Stimulated activated CD4-positive, alpha-beta T cell treated with anti-CD3 and anti-CD28 coated beads, Interleukin-2, amount 100 ng/mL, for 24 hours (primary cell): ENCODE data around the gene IL11.
A peak's percentile ranks its signal among the peaks of the same experiment; 100 is the strongest.
"Not testable (repeated sequence)": the region's sequence is repeated elsewhere in the genome, so short reads cannot be mapped to it uniquely, and the experiment has no call there.

Source experiments
- DNase-seq, 2 donors: peaks; one replicate each; pipeline ENCODE4 v3.0.0-alpha.2; 2020

IL11 gene

DNA sequence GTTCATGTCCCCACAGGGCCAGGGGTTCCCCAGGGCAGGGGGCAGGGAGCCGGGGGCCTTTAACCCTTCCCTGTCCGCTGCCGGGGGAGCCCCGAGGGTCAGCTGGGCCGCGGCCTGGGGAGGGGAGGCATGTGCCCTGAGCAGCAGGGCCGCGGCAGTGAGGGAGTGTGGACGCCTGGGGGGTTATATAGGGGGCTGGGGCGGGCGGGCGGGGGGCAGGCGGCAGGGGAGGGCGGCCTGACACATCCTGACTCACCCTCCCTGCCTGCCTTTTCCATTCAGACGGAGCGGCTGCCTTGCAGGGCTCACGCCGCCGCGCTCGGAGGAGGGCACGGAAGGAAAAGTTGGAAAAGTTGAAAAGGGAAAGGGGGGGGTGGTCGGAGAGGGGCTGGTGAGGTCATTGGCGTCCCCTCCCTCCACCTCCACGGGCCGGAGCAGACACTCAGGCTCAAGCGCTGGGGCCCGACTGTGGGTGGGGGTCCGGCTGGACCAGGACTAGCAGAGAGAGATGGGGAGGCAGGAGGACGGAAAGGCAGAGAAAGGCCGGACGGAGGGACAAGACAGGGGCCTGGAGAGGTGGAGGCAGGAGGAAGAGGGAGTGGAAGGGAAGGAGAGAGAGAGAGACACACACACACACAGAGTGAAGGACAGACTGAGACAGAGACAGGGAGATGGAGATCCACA, at the start of gene IL11:
Gene IL11, minus strand, starts transcription at position 159 of the 684 bp plus-strand sequence. Its CDS starts 153 bp downstream, at position 6.
- no peak for DNase-seq

DNA sequence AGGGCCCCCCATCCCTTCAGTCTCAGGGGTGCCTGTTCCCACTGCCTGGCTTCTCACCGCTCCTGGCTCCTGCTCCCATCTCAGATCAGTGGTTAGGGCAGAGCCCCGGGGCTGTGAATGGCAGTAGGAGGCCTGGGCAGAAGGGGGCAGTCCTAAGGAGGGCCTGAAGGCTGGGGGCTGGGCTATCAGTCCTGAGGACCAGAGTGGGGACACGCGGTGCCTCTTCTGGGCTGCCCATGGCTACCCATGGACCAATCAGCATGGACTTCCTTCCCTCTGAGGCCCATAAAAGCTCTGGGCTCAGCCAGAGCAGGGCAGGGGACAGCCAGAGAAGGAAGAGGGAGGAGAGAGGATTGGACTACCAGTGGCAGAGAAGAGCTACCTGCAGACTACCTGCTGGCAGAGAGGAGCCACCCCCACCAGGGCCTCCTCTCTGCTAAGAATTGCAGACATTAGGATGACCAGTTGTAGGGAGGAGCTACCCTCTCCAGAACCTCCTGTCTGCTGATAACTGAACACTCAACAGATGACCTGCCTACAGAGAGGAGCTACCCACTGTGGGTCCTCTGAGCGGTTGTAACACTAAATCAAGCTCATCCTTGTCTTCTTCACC, 49.5 kb upstream of the IL11 start:
- DNase-seq, result no peak

DNA sequence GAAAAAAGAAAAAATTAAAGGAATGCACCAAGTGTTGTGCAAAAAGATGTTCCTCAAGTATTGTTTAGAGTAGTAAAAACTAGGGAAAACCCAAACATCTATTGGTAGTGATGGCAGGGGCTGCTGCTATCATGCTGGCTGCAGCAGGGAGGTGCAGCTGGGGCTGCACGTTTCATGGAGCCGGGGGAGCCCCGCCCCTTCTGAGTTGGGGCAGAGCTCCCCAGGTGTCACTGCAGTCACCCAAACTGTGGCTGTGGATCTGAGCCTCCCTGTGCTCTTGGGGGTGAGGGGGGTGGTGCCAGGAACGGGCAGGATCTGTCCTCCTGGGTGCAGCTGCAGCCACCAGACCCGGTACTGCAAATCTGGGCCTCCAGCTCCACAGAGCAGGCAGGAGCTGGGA, 48.8 kb upstream of the IL11 start:
- no peak for DNase-seq

- DNase-seq, result peak; percentile 49 to 63
Measured at GRCh38 chr19:55418185-55418584, 47.9 kb upstream of the IL11 start.

- no peak for DNase-seq
Measured at GRCh38 chr19:55410168-55410567, 39.9 kb upstream of the IL11 start.

- DNase-seq, result not testable (repeated sequence)
Measured at GRCh38 chr19:55409179-55409578, 38.9 kb upstream of the IL11 start.

DNA sequence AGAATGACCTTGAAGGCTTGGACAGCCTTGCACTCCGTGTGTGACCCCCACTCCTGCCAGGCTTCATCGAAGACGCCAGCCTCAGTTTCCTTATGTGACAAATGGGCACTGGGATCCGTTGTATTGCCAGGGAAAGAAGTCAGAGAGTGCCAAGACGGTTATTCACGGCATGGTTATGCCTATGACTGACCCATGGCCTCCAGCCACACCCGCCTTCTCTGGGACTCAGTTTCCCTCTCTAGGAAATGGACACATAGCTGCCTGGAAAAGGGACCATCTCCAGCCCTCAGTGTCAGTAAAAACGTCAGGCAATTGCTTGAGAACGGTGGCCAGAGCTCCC, 38.2 kb upstream of the IL11 start:
- no peak for DNase-seq

DNA sequence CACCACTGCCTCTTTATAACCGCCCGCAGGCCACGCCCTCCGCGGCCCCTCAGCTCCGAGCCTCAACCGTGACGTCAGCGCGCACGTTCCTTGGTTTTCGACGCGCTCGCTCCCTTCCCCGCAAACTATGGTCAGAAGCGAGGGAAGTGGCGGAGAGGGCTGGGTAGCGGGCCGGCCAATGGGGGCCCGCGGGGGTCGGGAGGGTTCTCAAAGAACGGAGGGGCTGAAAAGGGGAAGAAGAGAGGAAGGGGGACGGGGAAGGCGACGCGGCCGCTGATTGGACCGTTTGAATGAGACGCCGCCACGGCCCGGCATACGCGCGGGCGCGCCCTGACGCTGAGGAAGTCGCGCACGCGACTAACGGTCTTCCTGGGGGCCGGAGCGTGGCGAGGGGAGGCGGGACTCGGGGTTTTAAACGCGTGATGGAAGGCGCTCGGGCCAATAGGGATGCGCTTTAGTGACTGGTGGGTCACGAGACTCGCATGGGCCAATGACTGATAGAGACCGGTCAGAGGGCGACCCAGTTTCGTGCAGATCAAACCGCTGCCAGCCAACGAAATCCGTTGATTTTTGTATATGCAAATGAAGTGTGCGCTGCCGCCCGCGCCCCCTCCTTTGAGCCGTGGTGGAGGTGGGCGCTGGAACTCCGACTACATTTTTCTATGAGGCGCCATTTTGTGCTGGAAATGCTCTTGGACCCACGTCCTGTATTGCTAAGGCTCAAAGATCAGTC, 37.7 kb upstream of the IL11 start:
- peak; percentile 95 to 96 for DNase-seq

DNA sequence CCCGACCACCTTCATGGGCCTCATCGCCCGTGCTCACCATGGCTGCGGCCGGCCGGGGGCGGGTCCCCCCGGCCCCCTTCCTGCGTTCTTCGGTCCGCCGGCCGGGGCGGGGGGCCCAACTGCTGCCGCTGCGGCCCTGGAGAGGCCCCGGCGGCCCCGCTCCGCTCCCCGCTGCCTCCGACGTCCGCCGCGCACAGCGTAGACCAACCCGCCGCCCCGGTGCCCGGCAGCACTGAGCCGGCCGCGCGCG, 37.2 kb upstream of the IL11 start, which contains the start of gene UBE2S:
Gene UBE2S, minus strand, starts transcription at position 239 of the 250 bp plus-strand sequence. Its CDS starts 199 bp downstream, at position 40.
- not testable (repeated sequence) for DNase-seq

DNA sequence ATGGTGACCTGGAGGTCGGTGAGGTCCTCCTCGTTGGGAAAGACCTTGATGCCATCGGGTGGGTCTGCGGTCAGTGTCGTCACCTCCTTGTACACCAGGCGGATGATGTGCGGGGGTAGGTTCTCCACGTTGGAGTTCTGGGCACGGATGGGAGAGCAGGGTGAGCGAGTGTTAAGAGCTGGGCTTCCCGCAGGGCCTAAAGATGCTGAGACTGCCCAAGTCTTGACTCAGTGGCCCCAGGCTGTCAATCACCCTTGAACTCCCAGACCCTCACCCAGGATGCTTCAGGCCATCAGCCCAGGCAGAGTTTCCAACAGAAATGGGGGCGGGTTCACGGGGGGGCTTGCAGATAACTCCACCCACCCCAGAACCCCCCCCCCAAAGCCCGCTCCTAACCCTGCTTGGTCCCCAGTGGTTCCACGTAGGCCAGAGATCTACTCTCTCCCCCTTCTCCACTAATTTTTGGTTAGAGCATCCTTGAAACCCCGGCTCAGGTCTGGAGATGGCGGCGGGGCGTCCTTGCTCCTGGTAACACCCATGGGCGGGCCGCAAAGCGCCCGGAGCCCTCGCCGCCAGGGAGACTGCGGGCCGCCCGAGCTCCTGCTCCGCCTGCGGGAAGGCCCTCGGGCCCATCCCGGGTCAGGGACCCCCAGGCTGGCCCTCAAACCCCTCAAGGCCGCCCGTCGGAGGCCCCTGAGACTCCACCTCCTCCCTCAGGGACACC, 36.7 kb upstream of the IL11 start:
- no peak for DNase-seq

DNA sequence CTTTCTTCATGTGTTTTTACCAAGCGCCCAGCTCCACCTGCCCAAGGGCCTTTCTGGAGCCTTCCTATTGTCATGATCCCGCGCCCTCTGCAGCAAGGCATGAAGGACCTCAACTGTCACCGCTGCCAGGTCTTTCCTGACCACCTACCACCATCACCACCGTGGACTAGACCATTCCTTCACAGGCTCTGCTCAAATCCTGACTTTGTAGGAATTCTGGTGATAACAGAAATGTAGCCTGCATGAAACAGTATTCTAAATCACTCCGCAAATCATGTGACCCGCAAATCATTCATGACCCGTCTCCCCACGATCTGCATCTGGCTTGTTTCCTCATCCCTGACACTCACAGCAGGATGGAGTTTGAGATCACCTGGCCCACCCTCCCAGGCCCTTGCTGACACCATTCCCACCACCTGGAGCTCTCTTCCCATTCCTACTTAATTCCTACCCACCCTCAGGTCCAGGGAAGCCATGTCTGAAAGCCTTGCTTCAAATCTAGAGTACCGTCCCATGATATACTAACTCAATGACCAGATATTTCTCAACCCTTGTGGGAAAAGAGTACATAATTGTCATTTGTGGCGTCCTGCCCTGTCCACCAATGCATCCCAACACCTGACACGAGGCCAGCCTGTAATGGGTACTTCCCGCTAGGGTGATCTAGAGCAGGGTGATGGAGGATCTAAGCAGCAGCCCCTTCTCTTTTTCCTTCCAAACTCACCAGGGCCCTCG, 36.0 kb upstream of the IL11 start:
- no peak for DNase-seq

DNA sequence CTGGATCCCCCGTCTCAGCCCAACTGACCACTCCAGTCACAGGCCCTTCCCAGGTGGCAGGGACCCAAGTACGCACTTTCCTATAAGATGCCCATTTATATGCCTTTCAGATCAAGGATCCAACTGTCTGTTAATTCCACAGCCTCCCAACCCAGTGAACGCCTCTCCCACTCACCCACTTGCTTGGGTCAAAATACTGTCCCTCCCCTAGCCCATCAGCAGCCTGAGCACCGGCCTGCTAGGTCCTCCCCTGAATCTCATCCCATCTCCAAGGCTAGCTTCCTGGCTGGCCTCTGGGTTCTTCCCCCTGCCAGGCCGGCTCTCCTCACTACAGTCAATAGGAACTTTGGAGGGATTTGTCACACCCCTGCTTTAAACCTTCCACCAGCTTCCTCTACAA, 35.4 kb upstream of the IL11 start:
- no peak for DNase-seq

DNA sequence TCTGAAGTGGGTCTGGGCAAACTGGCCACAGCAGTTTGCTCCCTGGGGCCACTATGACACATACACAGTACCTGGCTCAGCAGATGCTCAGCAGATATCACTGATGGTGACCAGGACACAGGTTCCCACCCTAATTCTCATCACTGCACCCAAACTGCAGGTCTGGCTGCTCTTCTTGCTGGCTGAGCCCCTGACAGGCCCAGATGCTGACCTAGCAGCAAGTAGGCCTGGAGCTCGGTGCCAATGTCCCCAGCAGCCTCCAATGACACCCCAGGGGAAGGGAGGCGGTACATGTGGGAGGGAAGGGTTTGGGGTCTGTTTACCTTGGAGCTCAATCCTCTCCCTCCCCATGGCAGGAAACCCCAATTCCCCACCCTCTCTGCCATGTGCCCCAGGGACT, 32.2 kb upstream of the IL11 start:
- no peak for DNase-seq

DNA sequence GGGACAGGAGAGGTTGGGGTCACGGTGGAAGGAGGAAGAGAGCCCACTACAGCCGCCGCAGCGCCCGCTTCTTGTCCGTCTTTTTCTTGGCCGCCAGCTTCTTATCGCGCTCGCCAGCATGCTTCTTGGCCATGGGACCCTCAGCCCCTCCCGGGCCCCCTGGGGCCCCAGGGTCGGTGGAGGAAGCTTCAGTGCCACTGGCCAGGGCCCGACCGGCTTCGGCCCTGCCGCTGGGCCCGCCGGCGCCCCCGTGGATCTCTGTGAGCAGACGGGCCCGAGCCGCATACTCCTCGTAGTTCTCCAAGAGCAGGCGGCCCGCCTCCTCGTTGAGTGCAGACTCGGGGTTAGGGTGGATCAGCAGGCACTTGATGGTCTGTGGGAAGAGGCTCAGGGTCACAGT, 31.1 kb upstream of the IL11 start:
- not testable (repeated sequence) for DNase-seq

DNA sequence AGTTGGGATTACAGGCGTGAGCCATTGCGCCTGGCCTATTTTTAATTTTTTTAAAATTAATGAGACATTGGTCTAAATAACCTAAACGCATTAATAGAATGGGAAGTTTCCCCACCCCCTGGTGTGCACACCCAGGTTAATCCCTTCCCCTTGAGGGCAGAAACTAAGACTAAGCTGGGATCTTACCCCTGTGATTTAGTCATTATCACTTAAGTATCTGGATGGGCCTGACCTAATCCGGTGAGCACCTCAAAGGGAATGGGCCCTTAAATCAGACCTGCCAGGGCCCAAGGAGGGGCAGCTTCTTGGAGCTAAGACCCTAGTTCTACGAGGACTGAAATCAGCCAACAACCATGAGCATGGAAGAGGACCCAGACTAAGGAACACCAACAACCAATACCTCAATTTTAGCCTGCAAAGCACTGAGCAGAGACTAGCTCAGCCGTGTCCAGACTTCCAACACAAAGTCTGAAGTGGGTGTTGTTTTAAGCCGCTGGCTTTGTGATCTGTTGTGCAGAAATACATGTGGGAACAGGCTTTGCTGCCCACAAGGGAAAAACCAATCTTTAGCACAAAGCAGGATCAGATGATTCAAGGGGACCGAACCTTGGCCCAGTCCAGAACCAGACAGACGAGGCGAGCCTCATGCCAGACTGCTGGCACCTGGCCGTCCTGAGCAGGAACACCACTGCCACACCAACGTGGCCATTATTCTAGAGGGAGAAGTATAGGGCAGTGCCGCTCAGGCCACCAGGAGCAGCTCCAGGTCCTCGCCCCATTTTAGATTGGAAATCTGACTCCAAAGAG, 30.2 kb upstream of the IL11 start:
- no peak for DNase-seq

DNA sequence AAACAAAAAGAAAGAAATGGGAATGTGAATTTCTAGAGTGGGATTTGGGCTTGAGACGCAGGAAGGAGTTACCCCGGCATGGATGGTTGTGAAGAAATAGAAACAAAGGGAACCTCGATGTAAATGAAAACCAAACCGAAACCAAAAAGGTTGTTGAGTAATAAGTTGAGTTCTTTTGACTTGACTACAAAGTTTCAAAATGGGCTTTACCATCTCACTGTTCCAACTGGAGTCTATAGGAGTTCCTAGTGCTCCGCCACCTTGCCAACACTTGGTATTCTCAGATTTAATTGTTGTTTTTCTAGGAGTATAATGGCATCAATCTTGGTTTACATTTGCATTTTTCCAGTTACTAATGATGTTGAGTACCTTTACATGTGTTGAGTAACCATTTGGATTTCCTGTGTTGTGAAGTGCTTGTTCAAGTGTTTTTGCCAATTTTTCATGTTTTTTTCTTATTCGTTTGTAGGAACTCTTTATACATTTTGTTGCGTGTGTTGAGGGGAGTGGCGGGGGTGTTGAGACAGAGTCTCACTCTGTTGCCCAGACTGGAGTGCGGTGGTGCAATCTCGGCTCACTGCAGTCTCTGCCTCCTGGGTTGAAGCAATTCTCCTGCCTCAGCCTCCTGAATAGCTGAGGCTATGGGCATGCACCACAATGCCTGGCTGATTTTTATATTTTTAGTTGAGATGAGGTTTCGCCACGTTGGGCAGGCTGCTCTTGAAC, 28.1 kb upstream of the IL11 start:
- no peak for DNase-seq

- DNase-seq, result no peak
Measured at GRCh38 chr19:55392820-55393761, 22.8 kb upstream of the IL11 start.

- no peak for DNase-seq
Measured at GRCh38 chr19:55391702-55392615, 21.7 kb upstream of the IL11 start.

DNA sequence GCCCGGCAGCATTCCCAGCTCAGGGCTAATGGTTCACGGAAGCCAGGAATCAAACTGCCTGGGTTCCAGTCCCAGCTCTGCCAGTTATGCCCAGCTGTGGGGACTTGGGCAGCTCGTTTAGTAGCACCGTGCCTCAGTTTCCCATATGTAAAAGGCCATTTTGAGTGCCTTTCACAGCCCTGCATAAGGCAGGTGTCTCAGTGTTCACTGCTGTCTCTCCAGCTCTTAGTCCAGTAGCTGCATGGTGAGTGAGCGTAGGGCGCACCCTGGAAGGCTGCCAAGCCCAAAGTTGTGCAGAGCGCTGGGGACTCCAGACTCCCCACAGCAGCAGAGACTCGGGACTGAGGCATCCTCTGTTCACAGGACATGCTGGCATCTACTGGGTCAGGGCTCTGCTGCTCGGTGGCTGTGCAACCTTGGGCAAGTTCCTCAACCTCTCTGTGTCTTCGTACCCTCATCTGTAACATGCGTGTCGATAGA, 21.0 kb upstream of the IL11 start:
- DNase-seq, result peak in 1 of 2 donors; percentile 44
